ENCODE data around the gene OR6B2. TPM values are rescaled to one million over a fixed set of nuclear protein-coding genes. Genes with fewer than 3 reads are reported as not detected.

Gene OR6B2
- total and polyA plus RNA-seq, 4 experiments from 2014 or later, result not detected

- intact Hi-C loops (cut with micrococcal nuclease), result loop anchor here (5.0 to 10.0 kb wide), 2 partner anchors 617 to 754 kb away; partner anchors contain the start of gene HDAC4
- ChIA-PET CTCF (ENCODE audit: partially characterized antibody) (interaction anchor here (0.7 to 2.9 kb wide), 9 partner anchors 9 to 754 kb away, joined by 3 to 8 read pairs (median 3); partner anchors contain the start of gene OTOS), POLR2A (ENCODE audit: partially characterized antibody) (no interaction called here)
- Histone ChIP-seq H3K36me3 (ENCODE audit: insufficient read depth, low read length) (peaks cover 49% of the 10 kb centered on the region), H3K9me3 (ENCODE audit: control insufficient read depth in 1 of 2, low read length in 2 of 2) (no peaks in the 10 kb centered on the region), H3K27me3 (ENCODE audit: insufficient read depth, low read length) (no peaks in the 10 kb centered on the region), H3K4me3 (ENCODE audit: low read length in 2 of 2) (no peak overlapping the region), H3K4me1 (ENCODE audit: insufficient read depth, low read length) (peaks cover 20% of the 10 kb centered on the region), H3K27ac (ENCODE audit: low read depth, low read length) (no peak overlapping the region)
- peak; percentile 42 to 73 (median 51) for DNase-seq
- Mint-ChIP-seq H3K9me3 (peaks cover 0 to 2% (median 0%) of the 10 kb centered on the region in 8 donors), H3K36me3 (peaks cover 37 to 60% of the 10 kb centered on the region in 2 donors), H3K27me3 (peaks cover 0 to 2% of the 10 kb centered on the region in 2 donors), H3K4me3 (no peak overlapping the region), H3K4me1 (peaks cover 15 to 34% (median 20%) of the 10 kb centered on the region in 4 donors), H3K27ac (peak overlapping the region in 2 of 7 donors; percentile 41 to 65)
Observed at GRCh38 chr2:240021488-240022104, 8.6 kb downstream of the OR6B2 start.

- CTCF ChIA-PET (ENCODE audit: partially characterized antibody), result no interaction called here
- Histone ChIP-seq H3K27ac (ENCODE audit: low read depth, low read length) (no peak overlapping the region), H3K4me3 (ENCODE audit: low read length in 2 of 2) (no peak overlapping the region), H3K4me1 (ENCODE audit: insufficient read depth, low read length) (peaks cover 5% of the 10 kb centered on the region), H3K27me3 (ENCODE audit: insufficient read depth, low read length) (no peaks in the 10 kb centered on the region), H3K9me3 (ENCODE audit: control insufficient read depth in 1 of 2, low read length in 2 of 2) (no peaks in the 10 kb centered on the region), H3K36me3 (ENCODE audit: insufficient read depth, low read length) (peaks cover 68% of the 10 kb centered on the region)
- Mint-ChIP-seq H3K36me3 (peaks cover 54 to 79% of the 10 kb centered on the region in 2 donors), H3K4me1 (peaks cover 0 to 17% (median 11%) of the 10 kb centered on the region in 4 donors), H3K4me3 (no peak overlapping the region), H3K27ac (no peak overlapping the region), H3K9me3 (peaks cover 0 to 2% (median 0%) of the 10 kb centered on the region in 8 donors), H3K27me3 (no peaks in the 10 kb centered on the region)
- POLR2A ChIA-PET (ENCODE audit: partially characterized antibody), result no interaction called here
- DNase-seq, result no peak
- intact Hi-C loops (cut with micrococcal nuclease), result no loop called here
Observed at GRCh38 chr2:240018071-240018750, 12.0 kb downstream of the OR6B2 start.

GRCh38 chr2:240014327-240014726 is 15.9 kb downstream of the OR6B2 start:
- Mint-ChIP-seq H3K27me3 (no peaks in the 10 kb centered on the region), H3K9me3 (peaks cover 0 to 2% (median 0%) of the 10 kb centered on the region in 8 donors), H3K4me3 (no peak overlapping the region), H3K36me3 (peaks cover 56 to 88% of the 10 kb centered on the region in 2 donors), H3K4me1 (peaks cover 0 to 6% (median 3%) of the 10 kb centered on the region in 4 donors), H3K27ac (no peak overlapping the region)
- H3K36me3 ChIP-seq (ENCODE audit: insufficient read depth, low read length), result peaks cover 62% of the 10 kb centered on the region
- ChIA-PET POLR2A (ENCODE audit: partially characterized antibody) (no interaction called here), CTCF (ENCODE audit: partially characterized antibody) (no interaction called here)
- intact Hi-C loops (cut with micrococcal nuclease), result no loop called here
- H3K4me1 ChIP-seq (ENCODE audit: insufficient read depth, low read length), result no peaks in the 10 kb centered on the region
- no peak overlapping the region for H3K27ac ChIP-seq (ENCODE audit: low read depth, low read length)
- H3K4me3 ChIP-seq (ENCODE audit: low read length in 2 of 2), result no peak overlapping the region
- no peaks in the 10 kb centered on the region for H3K27me3 ChIP-seq (ENCODE audit: insufficient read depth, low read length)
- no peaks in the 10 kb centered on the region for H3K9me3 ChIP-seq (ENCODE audit: control insufficient read depth in 1 of 2, low read length in 2 of 2)
- DNase-seq, result no peak

GRCh38 chr2:240013343-240013742 is 16.9 kb downstream of the OR6B2 start:
- Mint-ChIP-seq H3K9me3 (no peaks in the 10 kb centered on the region), H3K36me3 (peaks cover 54 to 89% of the 10 kb centered on the region in 2 donors), H3K4me1 (peaks cover 0 to 5% (median 3%) of the 10 kb centered on the region in 4 donors), H3K4me3 (no peak overlapping the region), H3K27me3 (no peaks in the 10 kb centered on the region), H3K27ac (no peak overlapping the region)
- ChIA-PET POLR2A (ENCODE audit: partially characterized antibody) (interaction anchor here (1.0 kb wide), 1 partner anchor 12 kb away, joined by 5 read pairs; the partner anchor contains the start of gene NDUFA10), CTCF (ENCODE audit: partially characterized antibody) (interaction anchor here (1.4 kb wide), 1 partner anchor 8 kb away, joined by 8 read pairs; no protein-coding TSS in a partner anchor)
- no peak overlapping the region for H3K27ac ChIP-seq (ENCODE audit: low read depth, low read length)
- DNase-seq, result no peak
- no peaks in the 10 kb centered on the region for H3K27me3 ChIP-seq (ENCODE audit: insufficient read depth, low read length)
- H3K36me3 ChIP-seq (ENCODE audit: insufficient read depth, low read length), result peaks cover 62% of the 10 kb centered on the region
- no peaks in the 10 kb centered on the region for H3K4me1 ChIP-seq (ENCODE audit: insufficient read depth, low read length)
- H3K4me3 ChIP-seq (ENCODE audit: low read length in 2 of 2), result no peak overlapping the region
- intact Hi-C loops (cut with micrococcal nuclease), result no loop called here
- H3K9me3 ChIP-seq (ENCODE audit: control insufficient read depth in 1 of 2, low read length in 2 of 2), result no peaks in the 10 kb centered on the region

GRCh38 chr2:240002983-240003382 is 27.2 kb downstream of the OR6B2 start:
- Mint-ChIP-seq H3K27me3 (no peaks in the 10 kb centered on the region), H3K4me3 (no peak overlapping the region), H3K4me1 (peaks cover 0 to 1% (median 0%) of the 10 kb centered on the region in 4 donors), H3K27ac (no peak overlapping the region), H3K9me3 (peaks cover 0 to 4% (median 0%) of the 10 kb centered on the region in 8 donors), H3K36me3 (peaks cover 53 to 85% of the 10 kb centered on the region in 2 donors)
- Histone ChIP-seq H3K36me3 (ENCODE audit: insufficient read depth, low read length) (peaks cover 64% of the 10 kb centered on the region), H3K27me3 (ENCODE audit: insufficient read depth, low read length) (no peaks in the 10 kb centered on the region), H3K4me3 (ENCODE audit: low read length in 2 of 2) (no peak overlapping the region), H3K27ac (ENCODE audit: low read depth, low read length) (no peak overlapping the region), H3K4me1 (ENCODE audit: insufficient read depth, low read length) (no peaks in the 10 kb centered on the region), H3K9me3 (ENCODE audit: control insufficient read depth in 1 of 2, low read length in 2 of 2) (no peaks in the 10 kb centered on the region)
- intact Hi-C loops (cut with micrococcal nuclease), result no loop called here
- POLR2A ChIA-PET (ENCODE audit: partially characterized antibody), result no interaction called here
- CTCF ChIA-PET (ENCODE audit: partially characterized antibody), result interaction anchor here (1.8 kb wide), 1 partner anchor 10 kb away, joined by 8 read pairs; no protein-coding TSS in a partner anchor
- DNase-seq, result no peak

GRCh38 chr2:240000671-240001070 is 29.6 kb downstream of the OR6B2 start:
- Mint-ChIP-seq H3K27me3 (no peaks in the 10 kb centered on the region), H3K9me3 (peaks cover 0 to 4% (median 0%) of the 10 kb centered on the region in 8 donors), H3K36me3 (peaks cover 43 to 79% of the 10 kb centered on the region in 2 donors), H3K4me3 (no peak overlapping the region), H3K4me1 (no peaks in the 10 kb centered on the region), H3K27ac (no peak overlapping the region)
- POLR2A ChIA-PET (ENCODE audit: partially characterized antibody), result no interaction called here
- Histone ChIP-seq H3K36me3 (ENCODE audit: insufficient read depth, low read length) (peaks cover 48% of the 10 kb centered on the region), H3K4me3 (ENCODE audit: low read length in 2 of 2) (no peak overlapping the region), H3K27ac (ENCODE audit: low read depth, low read length) (no peak overlapping the region), H3K9me3 (ENCODE audit: control insufficient read depth in 1 of 2, low read length in 2 of 2) (no peaks in the 10 kb centered on the region), H3K27me3 (ENCODE audit: insufficient read depth, low read length) (no peaks in the 10 kb centered on the region), H3K4me1 (ENCODE audit: insufficient read depth, low read length) (no peaks in the 10 kb centered on the region)
- no peak for DNase-seq
- CTCF ChIA-PET (ENCODE audit: partially characterized antibody), result interaction anchor here (2.0 kb wide), 1 partner anchor 9 kb away, joined by 6 read pairs; no protein-coding TSS in a partner anchor
- intact Hi-C loops (cut with micrococcal nuclease), result no loop called here

GRCh38 chr2:239997686-239998409 is 32.4 kb downstream of the OR6B2 start:
- no peaks in the 10 kb centered on the region for H3K4me1 Mint-ChIP-seq
- no peak overlapping the region for H3K4me3 ChIP-seq (ENCODE audit: low read length in 2 of 2)
- POLR2A ChIA-PET (ENCODE audit: partially characterized antibody), result no interaction called here
- intact Hi-C loops (cut with micrococcal nuclease), result loop anchor here (10.0 kb wide), 1 partner anchor 733 kb away; no protein-coding TSS in a partner anchor
- no peaks in the 10 kb centered on the region for H3K27me3 Mint-ChIP-seq
- H3K4me3 Mint-ChIP-seq, result no peak overlapping the region
- H3K9me3 Mint-ChIP-seq, result peaks cover 0 to 2% (median 0%) of the 10 kb centered on the region in 8 donors
- no peaks in the 10 kb centered on the region for H3K27me3 ChIP-seq (ENCODE audit: insufficient read depth, low read length)
- H3K27ac Mint-ChIP-seq, result no peak overlapping the region
- H3K27ac ChIP-seq (ENCODE audit: low read depth, low read length), result no peak overlapping the region
- no peak for DNase-seq
- CTCF ChIA-PET (ENCODE audit: partially characterized antibody), result no interaction called here
- no peaks in the 10 kb centered on the region for H3K4me1 ChIP-seq (ENCODE audit: insufficient read depth, low read length)
- peaks cover 43 to 71% of the 10 kb centered on the region in 2 donors for H3K36me3 Mint-ChIP-seq
- peaks cover 26% of the 10 kb centered on the region for H3K36me3 ChIP-seq (ENCODE audit: insufficient read depth, low read length)
- H3K9me3 ChIP-seq (ENCODE audit: control insufficient read depth in 1 of 2, low read length in 2 of 2), result no peaks in the 10 kb centered on the region

All from CD4-positive, alpha-beta memory T cell (primary cell).